GM04503 (cell line): Measurements from ENCODE around the gene ATG10.
"Not testable (repeated sequence)": the region's sequence is repeated elsewhere in the genome, so short reads cannot be mapped to it uniquely, and the experiment has no call there.

Experiments used
- DNase-seq: peaks from one replicate; pipeline ENCODE4 v3.0.0-alpha.2; 2012; ENCODE audit warnings: low read depth

ATG10 gene

GRCh38 chr5:82129723-82130285 is 158.0 kb downstream of the ATG10 start:
- no peak for DNase-seq

GRCh38 chr5:82130602-82131001 is 158.8 kb downstream of the ATG10 start:
- DNase-seq = no peak

- no peak for DNase-seq
These were observed 165.4 kb downstream of the ATG10 start for GRCh38 chr5:82137205-82137604.

GRCh38 chr5:82139837-82140236 is 168.0 kb downstream of the ATG10 start:
- not testable (repeated sequence) for DNase-seq

- no peak for DNase-seq
These were observed 170.5 kb downstream of the ATG10 start for GRCh38 chr5:82142217-82142841.

GRCh38 chr5:82142928-82143577 is 171.2 kb downstream of the ATG10 start:
- DNase-seq = no peak

- DNase-seq = peak; percentile 15
These were observed 176.2 kb downstream of the ATG10 start for GRCh38 chr5:82147860-82148573.

- DNase-seq = no peak
These were observed 177.6 kb downstream of the ATG10 start for GRCh38 chr5:82149434-82149833.

GRCh38 chr5:82150559-82150958 is 178.7 kb downstream of the ATG10 start:
- no peak for DNase-seq

- no peak for DNase-seq
These were observed 179.4 kb downstream of the ATG10 start for GRCh38 chr5:82151204-82151603.

- DNase-seq = no peak
These were observed 179.8 kb downstream of the ATG10 start for GRCh38 chr5:82151662-82152061.

- no peak for DNase-seq
These were observed 181.2 kb downstream of the ATG10 start for GRCh38 chr5:82152978-82153481.

- DNase-seq = no peak
These were observed 183.0 kb downstream of the ATG10 start for GRCh38 chr5:82154776-82155175.

GRCh38 chr5:82155305-82155704 is 183.5 kb downstream of the ATG10 start:
- DNase-seq = no peak

- DNase-seq = no peak
These were observed 185.1 kb downstream of the ATG10 start for GRCh38 chr5:82156874-82157273.

GRCh38 chr5:82158755-82159413 is 187.1 kb downstream of the ATG10 start:
- DNase-seq = no peak

- no peak for DNase-seq
These were observed 189.1 kb downstream of the ATG10 start for GRCh38 chr5:82160948-82161347.

GRCh38 chr5:82162573-82162972 is 190.8 kb downstream of the ATG10 start:
- no peak for DNase-seq

GRCh38 chr5:82163452-82164175 is 191.8 kb downstream of the ATG10 start:
- no peak for DNase-seq

- no peak for DNase-seq
These were observed 192.6 kb downstream of the ATG10 start for GRCh38 chr5:82164176-82164976.
